Ishikawa (cell line): Measurements from ENCODE around the gene GUCA1A.

Experiments used
- EP300 ChIP-seq: IDR thresholded peaks from 2 replicates; pipeline ENCODE4 v1.6.1; 2012; ENCODE audit warnings: borderline replicate concordance
- FOXM1 ChIP-seq: IDR thresholded peaks from 2 replicates; pipeline ENCODE4 v1.6.1; 2012; ENCODE audit warnings: low read depth, borderline replicate concordance
- MAX ChIP-seq: IDR thresholded peaks from 2 replicates; pipeline ENCODE4 v1.6.1; 2012
- RAD21 ChIP-seq: IDR thresholded peaks from 2 replicates; pipeline ENCODE4 v1.6.1; 2012; ENCODE audit warnings: low read depth
- REST ChIP-seq: IDR thresholded peaks from 2 replicates; pipeline ENCODE4 v1.6.1; 2012; ENCODE audit warnings: low read depth, mild to moderate bottlenecking
- USF1 ChIP-seq: IDR thresholded peaks from 2 replicates; pipeline ENCODE4 v1.6.1; 2012
- YY1 ChIP-seq: IDR thresholded peaks from 2 replicates; pipeline ENCODE4 v1.6.1; 2012; ENCODE audit warnings: low read depth

GRCh38 chr6:42165016-42165415 lies 8.1 kb upstream of the GUCA1A start:
- TF ChIP-seq REST (no peak), FOXM1 (no peak), USF1 (no peak), EP300 (no peak), RAD21 (no peak), MAX (no peak), YY1 (no peak)
